Fibroblast of lung (primary cell): Measurements from ENCODE around the gene SCYL1.

Experiments used
- EZH2 ChIP-seq: IDR thresholded peaks from 2 replicates; pipeline ENCODE4 v1.5.1; 2012; ENCODE audit warnings: low read length, control low read depth, mild to moderate bottlenecking; ENCODE audit errors: missing control alignments
- TF ChIP-seq, protein P1 (sequence below), 2 donors: IDR thresholded peaks in 1 of 2; conservative IDR thresholded peaks in 1 of 2; 1 replicate in 1 of 2; 2 replicates in 1 of 2; pipeline ENCODE4 v1.5.1; 2011 to 2012; ENCODE audit warnings: low read length in 2 of 2, control low read depth in 1 of 2, inconsistent platforms in 1 of 2, low read depth in 1 of 2, mild to moderate bottlenecking in 1 of 2

DNA sequence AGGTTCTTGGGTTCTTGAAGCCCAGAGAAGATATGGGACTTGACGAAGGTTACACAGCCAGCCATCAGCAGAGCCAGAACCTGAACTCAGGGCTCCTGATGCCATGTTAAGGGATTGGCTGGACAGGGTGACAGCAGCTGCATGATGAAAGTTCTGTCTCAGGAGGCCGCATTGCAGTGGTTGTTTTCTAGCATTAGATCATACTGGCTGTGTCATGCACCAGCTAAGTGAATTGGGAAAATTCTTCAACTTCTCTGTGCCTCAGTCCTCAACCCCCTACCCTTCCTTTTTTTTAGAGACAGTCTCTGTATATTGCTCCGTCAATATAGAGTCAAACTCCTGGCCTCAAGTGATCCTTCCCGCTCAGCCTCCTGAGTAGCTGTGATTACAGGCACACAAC, 38.7 kb downstream of the SCYL1 start:
- TF ChIP-seq, protein P1, sequence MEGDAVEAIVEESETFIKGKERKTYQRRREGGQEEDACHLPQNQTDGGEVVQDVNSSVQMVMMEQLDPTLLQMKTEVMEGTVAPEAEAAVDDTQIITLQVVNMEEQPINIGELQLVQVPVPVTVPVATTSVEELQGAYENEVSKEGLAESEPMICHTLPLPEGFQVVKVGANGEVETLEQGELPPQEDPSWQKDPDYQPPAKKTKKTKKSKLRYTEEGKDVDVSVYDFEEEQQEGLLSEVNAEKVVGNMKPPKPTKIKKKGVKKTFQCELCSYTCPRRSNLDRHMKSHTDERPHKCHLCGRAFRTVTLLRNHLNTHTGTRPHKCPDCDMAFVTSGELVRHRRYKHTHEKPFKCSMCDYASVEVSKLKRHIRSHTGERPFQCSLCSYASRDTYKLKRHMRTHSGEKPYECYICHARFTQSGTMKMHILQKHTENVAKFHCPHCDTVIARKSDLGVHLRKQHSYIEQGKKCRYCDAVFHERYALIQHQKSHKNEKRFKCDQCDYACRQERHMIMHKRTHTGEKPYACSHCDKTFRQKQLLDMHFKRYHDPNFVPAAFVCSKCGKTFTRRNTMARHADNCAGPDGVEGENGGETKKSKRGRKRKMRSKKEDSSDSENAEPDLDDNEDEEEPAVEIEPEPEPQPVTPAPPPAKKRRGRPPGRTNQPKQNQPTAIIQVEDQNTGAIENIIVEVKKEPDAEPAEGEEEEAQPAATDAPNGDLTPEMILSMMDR (conservative IDR thresholded peaks at IDR 0.05 in 1 of 2, IDR thresholded peaks at IDR 0.05 in 1 of 2; ENCODE audit: low read depth in 1 of 2, low read length in 2 of 2): no peak
- TF ChIP-seq EZH2: no peak
